ENCODE data around the gene LRRC25.

LRRC25 gene

DNA sequence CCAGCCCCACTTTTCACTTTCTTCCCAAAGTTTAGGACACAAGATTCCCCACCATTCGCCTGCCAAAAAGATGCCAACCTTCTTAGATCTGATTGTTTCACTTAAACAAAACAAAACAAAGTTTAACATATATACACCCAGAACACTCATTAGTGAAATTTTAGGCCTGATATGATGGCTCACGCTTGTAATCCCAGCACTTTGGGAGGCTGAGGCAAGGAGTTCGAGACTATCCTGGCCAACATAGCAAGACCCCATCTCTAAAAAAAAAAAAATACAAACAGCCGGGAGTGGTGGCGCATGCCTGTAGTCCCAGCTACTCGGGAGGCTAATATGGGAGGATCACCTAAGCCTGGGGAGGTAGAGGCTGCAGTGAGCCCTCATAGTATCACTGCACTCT, 52.1 kb downstream of the LRRC25 start:
- no peak for DNase-seq (ENCODE audit: low spot score)

- DNase-seq (ENCODE audit: low spot score): no peak
Observed at GRCh38 chr19:18344582-18344950, 52.9 kb downstream of the LRRC25 start.

DNA sequence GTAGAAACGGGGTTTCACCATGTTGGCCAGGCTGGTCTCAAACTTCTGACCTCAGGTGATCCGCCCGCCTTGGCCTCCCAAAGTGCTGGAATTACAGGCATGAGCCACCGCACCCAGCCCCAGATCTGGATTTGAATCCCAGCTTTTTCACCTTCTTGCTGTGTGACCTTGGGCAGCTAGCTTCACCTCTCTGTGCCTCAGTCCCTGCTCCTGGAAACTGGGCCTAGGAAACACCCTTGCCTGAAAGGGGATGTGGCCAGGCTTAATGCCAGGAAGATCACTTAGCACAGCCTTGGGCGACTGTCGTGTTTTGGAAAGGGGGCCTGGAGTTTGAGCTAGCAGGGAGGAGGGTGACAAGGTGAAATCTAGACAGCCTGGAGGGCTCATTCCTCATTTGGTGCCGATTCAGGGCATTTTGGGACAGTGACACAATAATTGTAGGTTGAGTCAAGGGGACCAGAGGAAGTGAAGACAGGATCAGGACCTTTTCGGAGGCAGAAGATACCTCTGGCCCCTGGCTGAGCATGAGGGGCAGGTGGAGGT, 55.3 kb downstream of the LRRC25 start:
- no peak for DNase-seq (ENCODE audit: low spot score)

Data from iPS-NIHi11 (cell line).